CD4-positive, alpha-beta T cell treated with Interleukin-12 subunit alpha and Interleukin-12 subunit beta, for 1 hour (primary cell): ENCODE measurements around the gene FNDC7.
"Not testable (repeated sequence)": the region's sequence is repeated elsewhere in the genome, so short reads cannot be mapped to it uniquely, and the experiment has no call there.

ENCODE experiments used
- DNase-seq: peaks from one replicate; pipeline ENCODE4 v3.0.0-alpha.2; 2020

FNDC7 gene

DNA sequence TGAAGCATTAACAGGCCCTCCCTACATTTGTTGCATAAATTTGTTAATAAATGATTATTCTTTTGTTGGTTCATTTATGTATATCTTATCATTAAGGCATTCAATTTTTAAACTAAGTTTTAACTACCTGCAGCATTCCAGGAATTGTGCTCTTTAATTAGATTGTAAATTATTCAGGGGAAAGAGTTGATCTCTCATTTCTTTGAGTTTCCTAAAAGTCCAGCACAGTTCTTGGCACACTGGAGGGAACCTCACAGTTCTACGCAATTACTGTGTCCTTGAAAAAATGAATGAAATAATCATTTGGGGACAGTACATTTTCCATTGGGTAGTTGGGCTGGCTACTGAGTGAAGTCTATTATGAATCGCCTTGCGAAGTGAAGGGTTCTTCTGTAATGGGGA, 33.3 kb downstream of the FNDC7 start:
- DNase-seq = no peak

- peak; percentile 99 for DNase-seq
Measured at GRCh38 chr1:108746382-108747170, 33.9 kb downstream of the FNDC7 start, which contains the start of gene STXBP3. Gene STXBP3, plus strand, starts transcription at chr1:108746674. Its CDS starts 64 bp downstream, at chr1:108746738.

GRCh38 chr1:108747171-108747850, 34.6 kb downstream of the FNDC7 start:
- peak; percentile 58 for DNase-seq

GRCh38 chr1:108747898-108748297, 35.2 kb downstream of the FNDC7 start:
- no peak for DNase-seq

DNA sequence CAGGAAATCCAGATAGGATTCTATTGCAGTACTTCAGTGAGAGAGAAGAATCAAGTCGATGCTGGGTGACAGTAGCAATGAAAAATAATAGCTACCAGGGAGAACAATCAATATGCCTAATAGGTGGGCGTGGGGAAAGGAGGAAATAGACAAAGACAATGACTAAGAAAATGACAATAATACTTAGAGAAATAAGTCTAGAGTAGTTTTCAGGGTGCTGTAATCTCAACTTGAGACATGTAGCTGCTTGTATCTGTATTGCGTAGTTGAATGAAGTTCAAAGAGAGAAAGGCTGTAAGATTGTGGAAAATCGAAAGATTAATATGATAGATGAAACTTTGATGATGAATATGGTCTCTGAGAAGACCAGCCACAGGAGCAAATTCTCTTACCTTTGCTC, 36.4 kb downstream of the FNDC7 start:
- no peak for DNase-seq

- DNase-seq = no peak
Measured at GRCh38 chr1:108750476-108751181, 37.9 kb downstream of the FNDC7 start.

DNA sequence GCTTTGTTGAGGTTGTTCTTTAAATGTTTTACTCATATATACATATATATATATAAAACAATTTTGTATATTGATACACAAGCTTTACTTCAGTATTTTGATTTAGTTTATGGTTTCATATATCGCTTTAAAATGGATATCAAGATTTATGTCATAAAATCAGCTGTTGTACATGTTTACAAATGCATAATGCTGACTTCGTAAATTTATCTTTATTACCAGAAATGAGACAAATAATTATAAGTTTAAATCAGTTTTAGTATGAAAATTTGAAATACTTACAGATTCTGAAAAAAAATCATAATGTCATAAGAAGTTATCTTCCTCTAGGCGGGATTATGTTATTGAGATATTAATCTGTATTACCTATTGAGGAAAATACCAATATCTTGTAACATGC, 40.7 kb downstream of the FNDC7 start:
- no peak for DNase-seq

GRCh38 chr1:108758796-108759195, 46.1 kb downstream of the FNDC7 start:
- DNase-seq = no peak

GRCh38 chr1:108767115-108767514, 54.4 kb downstream of the FNDC7 start:
- DNase-seq = no peak

- no peak for DNase-seq
Measured at GRCh38 chr1:108767708-108768107, 55.0 kb downstream of the FNDC7 start.

DNA sequence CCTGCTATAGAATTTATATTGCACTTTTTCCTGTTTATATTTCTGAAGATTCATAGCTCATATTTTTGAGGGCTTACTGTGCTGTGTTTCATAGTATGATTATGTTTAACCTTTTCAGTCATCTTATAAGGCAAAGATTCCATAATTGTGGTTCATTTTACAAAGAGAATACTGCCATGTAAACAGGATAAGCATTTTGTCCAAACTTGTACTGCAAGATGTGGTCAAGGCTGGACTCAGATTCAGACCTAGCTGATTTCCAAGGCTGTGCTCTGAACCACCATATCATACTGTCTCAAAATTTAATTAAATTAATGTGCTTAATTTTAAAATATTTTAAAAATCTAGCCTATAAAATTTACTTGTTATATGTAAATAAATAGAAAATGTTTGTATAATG, 65.1 kb downstream of the FNDC7 start:
- DNase-seq = no peak

- DNase-seq = no peak
Measured at GRCh38 chr1:108779455-108779854, 66.7 kb downstream of the FNDC7 start.

GRCh38 chr1:108780937-108781574, 68.3 kb downstream of the FNDC7 start:
- DNase-seq = no peak

DNA sequence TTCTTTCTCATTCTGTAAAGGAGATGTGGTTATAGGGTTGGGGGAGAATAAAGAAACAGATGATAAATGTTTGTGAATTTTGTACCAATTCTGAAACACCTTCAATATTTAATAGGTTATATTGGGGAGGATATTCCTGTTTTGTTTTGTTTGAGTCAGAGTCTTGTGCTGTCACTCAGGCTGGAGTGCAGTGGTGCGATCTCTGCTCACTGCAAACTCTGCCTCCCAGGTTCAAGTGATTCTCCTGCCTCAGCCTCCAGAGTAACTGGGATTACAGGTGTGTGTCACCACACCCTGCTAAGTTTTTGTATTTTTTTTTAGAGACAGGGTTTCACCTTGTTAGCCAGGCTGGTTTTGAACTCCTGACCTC, 68.9 kb downstream of the FNDC7 start:
- DNase-seq = not testable (repeated sequence)

DNA sequence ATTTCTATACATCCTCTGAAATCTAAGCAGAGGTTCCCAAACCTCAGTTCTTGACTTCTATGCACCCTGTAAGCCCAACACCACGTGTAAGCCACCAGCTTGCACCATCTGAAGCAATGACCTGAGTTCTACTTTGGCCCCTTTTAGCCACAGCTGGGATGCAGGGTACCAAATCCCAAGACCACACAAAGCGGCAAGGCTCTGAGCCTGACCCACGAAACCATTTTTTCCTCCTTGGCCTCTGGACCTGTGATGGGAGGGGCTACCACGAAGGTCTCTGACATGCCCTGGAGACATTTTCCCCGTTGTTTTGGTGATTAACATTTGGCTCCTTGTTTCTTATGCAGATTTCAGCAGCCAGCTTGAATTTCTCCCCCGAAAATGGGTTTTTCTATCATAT, 72.6 kb downstream of the FNDC7 start:
- DNase-seq = no peak

- DNase-seq = no peak
Measured at GRCh38 chr1:108785880-108786279, 73.2 kb downstream of the FNDC7 start.

DNA sequence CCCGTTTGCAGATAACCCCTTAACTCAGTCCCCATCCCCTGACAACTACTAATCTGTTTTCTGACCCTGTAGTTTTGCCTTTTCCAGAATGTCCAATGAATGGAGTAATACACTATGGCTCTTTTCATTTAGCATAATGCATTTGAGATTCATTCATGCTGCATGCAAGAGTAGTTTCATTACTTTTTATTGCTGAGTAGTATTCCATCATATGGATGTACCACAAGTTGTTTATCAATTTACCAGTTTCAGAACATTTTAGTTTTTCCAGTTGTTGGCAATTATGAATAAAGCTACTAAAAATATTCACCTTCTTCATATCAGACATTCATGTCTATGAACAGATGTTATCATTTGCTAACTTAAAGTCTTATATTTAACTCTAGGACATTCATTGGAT, 79.1 kb downstream of the FNDC7 start:
- DNase-seq = no peak
